Large intestine (tissue), 3 donors: ENCODE data around the gene IFNGR1. TPM values are rescaled to one million over a fixed set of nuclear protein-coding genes. Genes with fewer than 3 reads are reported as not detected.

Experiments
- DNase-seq, 2 donors: peaks; one replicate each; pipeline versions ENCODE4 v3.0.0 to v3.0.0-alpha.2; 2013
- H3K27ac ChIP-seq: one replicate; pipeline ENCODE4 v1.5.1; 2013; ENCODE audit warnings: low read length
- H3K27me3 ChIP-seq: 2 replicates; pipeline ENCODE4 v1.6.1; 2013; ENCODE audit warnings: low read length; ENCODE audit not compliant: control insufficient read depth, insufficient read depth
- H3K36me3 ChIP-seq: 2 replicates; pipeline ENCODE4 v1.6.1; 2013; ENCODE audit warnings: low read length; ENCODE audit not compliant: control insufficient read depth, insufficient read depth
- H3K4me1 ChIP-seq: one replicate; pipeline ENCODE4 v1.6.1; 2013; ENCODE audit warnings: low read length; ENCODE audit not compliant: control insufficient read depth, insufficient read depth
- H3K4me3 ChIP-seq: one replicate; pipeline ENCODE4 v1.5.1; 2013; ENCODE audit warnings: low read length
- H3K9me3 ChIP-seq: one replicate; pipeline ENCODE4 v1.6.1; 2013; ENCODE audit warnings: mild to moderate bottlenecking, low read depth, low read length, moderate library complexity; ENCODE audit not compliant: control insufficient read depth
- WGBS: methylation state at CpG from one replicate; pipeline ENCODE4 v1.1.5; 2013; ENCODE audit warnings: low lambda C conversion rate; ENCODE audit not compliant: insufficient coverage; 5-methylcytosine and 5-hydroxymethylcytosine counted together
- polyA plus RNA-seq: library from polyadenylated mRNA; unstranded; fragments of 120-200 nt; gene quantifications from one replicate; pipeline ENCODE4 v1.2.1, GENCODE V29; 2013

Gene IFNGR1
- polyA plus RNA-seq, 1 donor: 101 TPM

- H3K4me1 ChIP-seq: no peaks in the 10 kb centered on the region
- no peak overlapping the region for H3K4me3 ChIP-seq
- H3K27ac ChIP-seq: no peak overlapping the region
- peaks cover 19% of the 10 kb centered on the region for H3K9me3 ChIP-seq
- 60% methylated on average over 1 of the region's 3 CpGs for WGBS
- no peaks in the 10 kb centered on the region for H3K36me3 ChIP-seq
- no peaks in the 10 kb centered on the region for H3K27me3 ChIP-seq
- no peak for DNase-seq
Measured at GRCh38 chr6:137181891-137182653, 37.1 kb downstream of the IFNGR1 start.

- no peaks in the 10 kb centered on the region for H3K4me1 ChIP-seq
- peaks cover 2% of the 10 kb centered on the region for H3K9me3 ChIP-seq
- H3K27me3 ChIP-seq: no peaks in the 10 kb centered on the region
- no peak overlapping the region for H3K27ac ChIP-seq
- WGBS: no CpG with 5 or more reads among the region's 1 CpG
- DNase-seq: no peak
- no peak overlapping the region for H3K4me3 ChIP-seq
- no peaks in the 10 kb centered on the region for H3K36me3 ChIP-seq
Measured at GRCh38 chr6:137177611-137178010, 41.6 kb downstream of the IFNGR1 start.

GRCh38 chr6:137176729-137177128 is 42.5 kb downstream of the IFNGR1 start:
- no peak for DNase-seq
- Histone ChIP-seq H3K27me3 (no peaks in the 10 kb centered on the region), H3K4me1 (no peaks in the 10 kb centered on the region), H3K9me3 (no peaks in the 10 kb centered on the region), H3K4me3 (no peak overlapping the region), H3K27ac (no peak overlapping the region), H3K36me3 (no peaks in the 10 kb centered on the region)
- no CpG with 5 or more reads among the region's 5 CpGs for WGBS

DNA sequence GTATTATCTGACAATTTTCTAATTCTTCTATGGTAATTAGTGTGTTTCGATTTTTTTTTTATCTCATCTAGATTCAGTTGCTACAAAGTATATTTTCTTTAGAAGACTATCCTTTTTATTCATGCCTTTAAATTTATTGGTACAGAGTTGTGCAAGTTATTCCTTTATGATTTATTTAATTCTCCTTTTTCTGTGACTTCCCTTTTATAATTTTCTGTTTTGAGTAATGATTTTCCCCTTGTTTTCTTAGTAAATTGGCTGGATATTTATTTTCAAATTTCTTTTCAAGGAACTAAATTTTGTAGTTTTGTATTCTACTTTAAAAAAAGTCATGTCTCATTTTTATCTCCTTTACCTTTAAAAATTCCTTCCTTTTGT is 43.3 kb downstream of the IFNGR1 start:
- H3K36me3 ChIP-seq: no peaks in the 10 kb centered on the region
- WGBS: 100% methylated on average over 1 of the region's 1 CpG
- no peaks in the 10 kb centered on the region for H3K4me1 ChIP-seq

DNA sequence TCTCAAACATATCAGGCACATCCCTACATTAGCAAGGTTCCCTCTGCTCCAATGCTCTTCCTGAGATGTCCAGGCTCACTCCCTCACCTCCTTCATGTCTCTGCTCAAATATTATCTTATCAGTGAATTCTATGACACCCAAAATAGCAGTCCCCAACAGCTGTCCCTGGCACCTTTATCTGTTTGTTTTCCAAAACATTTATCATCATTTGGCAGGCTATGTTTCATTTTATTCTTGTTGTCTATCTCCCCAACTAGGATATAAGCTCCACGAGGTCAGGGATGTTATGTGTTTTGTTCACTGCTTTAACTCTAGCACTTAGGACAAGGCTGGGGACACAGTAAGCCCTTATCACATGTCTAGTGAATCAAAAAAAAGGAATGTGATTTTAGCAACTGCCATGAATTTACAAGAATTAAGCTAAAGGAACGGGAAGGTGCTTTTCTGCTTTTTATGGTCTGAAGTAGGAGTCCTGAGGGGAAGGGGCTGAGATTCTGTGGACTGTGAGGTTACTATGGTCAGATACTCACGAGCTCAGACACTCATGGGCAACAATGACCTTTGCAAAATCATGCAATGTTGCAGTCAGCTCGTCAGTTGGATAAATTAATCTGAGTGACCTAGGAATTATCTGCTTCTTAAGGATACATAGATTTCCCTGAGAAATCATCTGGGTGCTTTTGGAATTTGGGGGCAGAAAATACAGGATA is 43.9 kb downstream of the IFNGR1 start:
- Histone ChIP-seq H3K27me3 (no peaks in the 10 kb centered on the region), H3K4me3 (no peak overlapping the region), H3K36me3 (no peaks in the 10 kb centered on the region), H3K27ac (no peak overlapping the region), H3K4me1 (no peaks in the 10 kb centered on the region), H3K9me3 (no peaks in the 10 kb centered on the region)
- no peak for DNase-seq
- WGBS: no CpG with 5 or more reads among the region's 4 CpGs

More for the DNA sequence above, 43.3 kb downstream of the IFNGR1 start:
- no peaks in the 10 kb centered on the region for H3K27me3 ChIP-seq
- DNase-seq: no peak
- no peak overlapping the region for H3K27ac ChIP-seq
- no peaks in the 10 kb centered on the region for H3K9me3 ChIP-seq
- H3K4me3 ChIP-seq: no peak overlapping the region

DNA sequence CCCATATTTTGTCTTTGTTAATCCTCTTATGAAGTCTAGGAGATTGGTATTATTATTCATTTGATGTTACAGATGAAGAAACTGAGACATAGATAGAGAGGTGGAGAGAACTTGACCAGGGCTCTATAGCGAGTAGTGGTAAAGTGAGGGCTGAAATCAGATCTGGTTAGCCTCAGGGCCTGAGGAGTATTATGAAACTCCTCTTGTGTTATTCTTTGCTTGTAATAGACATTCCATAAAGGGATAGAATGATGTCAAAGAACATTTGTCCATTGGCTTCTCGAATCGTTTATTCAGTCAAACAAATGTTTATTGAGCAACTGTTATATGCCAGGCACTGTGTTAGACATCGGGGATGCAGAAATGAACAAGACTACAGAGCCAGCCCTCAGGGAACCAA is 45.7 kb downstream of the IFNGR1 start, which contains the start of gene IL22RA2:
Gene IL22RA2, minus strand, starts transcription at position 144 of the 400 bp plus-strand sequence. CDS start 11,895 bp downstream, outside the sequence.
- H3K4me1 ChIP-seq: no peaks in the 10 kb centered on the region
- no peak for DNase-seq
- 100% methylated on average over 1 of the region's 4 CpGs for WGBS

DNA sequence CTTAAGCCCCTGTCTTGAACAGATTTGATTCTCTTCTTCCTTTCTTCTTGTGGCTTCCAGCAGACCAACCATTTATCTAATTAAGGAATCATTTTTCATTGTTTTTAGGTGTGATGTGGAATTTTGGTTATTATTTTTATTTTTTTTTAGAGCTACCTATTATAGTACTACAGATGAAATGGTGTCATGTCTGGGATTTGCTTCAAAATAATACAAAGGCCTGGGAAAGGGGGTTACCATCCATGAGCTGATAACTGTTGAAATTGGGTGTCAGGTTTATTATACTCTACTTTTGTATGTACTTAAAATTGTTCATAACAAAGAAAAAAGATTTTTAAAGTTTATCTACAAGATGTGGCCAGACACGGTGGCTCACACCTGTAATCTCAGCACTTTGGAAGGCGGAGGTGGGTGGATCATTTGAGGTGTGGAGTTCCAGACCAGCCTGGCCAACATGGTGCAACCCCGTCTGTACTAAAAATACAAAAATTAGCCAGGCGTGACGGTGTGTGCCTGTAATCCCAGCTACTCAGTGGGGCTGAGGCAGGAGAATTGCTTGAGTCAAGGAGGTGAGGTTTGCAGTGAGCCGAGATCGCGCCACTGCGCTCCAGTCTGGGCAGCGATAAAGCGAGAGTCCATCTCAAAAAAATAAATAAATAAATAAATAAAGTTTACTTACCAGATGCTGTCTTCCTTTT is 46.3 kb downstream of the IFNGR1 start:
- no peak overlapping the region for H3K4me3 ChIP-seq

More for the DNA sequence above, 45.7 kb downstream of the IFNGR1 start, which contains the start of gene IL22RA2:
- Histone ChIP-seq H3K9me3 (no peaks in the 10 kb centered on the region), H3K27ac (no peak within 1 kb of the TSS), H3K36me3 (no peaks in the 10 kb centered on the region), H3K27me3 (no peaks in the 10 kb centered on the region), H3K4me3 (no peak within 1 kb of the TSS)

DNA sequence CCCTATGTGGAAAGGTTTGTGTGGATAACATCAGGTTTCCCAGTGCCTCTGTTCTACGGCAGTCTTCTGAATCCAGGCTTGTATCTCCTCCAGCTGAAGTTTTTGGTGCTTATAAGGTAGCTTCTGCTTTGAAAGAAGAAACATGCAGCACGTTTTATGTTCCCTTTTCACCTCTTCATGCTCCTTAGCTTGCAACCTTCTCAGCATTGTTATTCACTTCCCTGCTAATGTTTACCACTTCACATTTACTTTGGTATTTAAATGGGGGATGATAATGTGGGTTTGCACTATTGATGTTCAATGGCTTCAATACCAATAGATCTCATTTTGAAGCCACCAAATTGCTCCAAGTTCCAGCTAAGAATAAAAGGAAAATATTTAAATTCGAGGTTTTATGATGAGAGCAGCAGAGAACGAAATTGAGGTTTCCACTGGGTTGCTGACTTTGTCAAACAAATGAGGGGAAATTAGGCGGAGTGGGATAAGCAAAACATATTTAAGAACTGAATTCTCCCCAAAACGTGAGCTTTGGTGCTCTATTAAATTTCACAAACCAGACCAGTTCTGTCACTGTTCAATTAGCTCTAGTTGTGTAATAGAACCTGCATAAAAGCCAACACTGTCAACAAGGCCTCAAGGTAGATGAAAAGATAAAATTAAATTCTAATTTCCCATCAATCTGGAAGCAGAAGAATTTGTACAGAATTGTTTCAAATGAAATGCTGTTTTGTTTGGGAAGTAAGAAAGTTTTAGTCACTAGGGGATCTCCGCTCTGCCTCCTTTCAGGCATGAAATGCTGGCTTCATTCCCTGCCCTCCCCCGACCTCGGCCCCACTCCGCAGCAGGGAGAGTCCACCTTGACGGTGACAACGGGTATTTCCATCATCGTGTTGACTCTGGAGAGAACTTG is 47.1 kb downstream of the IFNGR1 start:
- DNase-seq: no peak
- Histone ChIP-seq H3K27ac (no peak overlapping the region), H3K4me3 (no peak overlapping the region), H3K27me3 (no peaks in the 10 kb centered on the region), H3K36me3 (no peaks in the 10 kb centered on the region), H3K4me1 (no peaks in the 10 kb centered on the region), H3K9me3 (no peaks in the 10 kb centered on the region)
- WGBS: 50% methylated on average over 1 of the region's 13 CpGs

More for the DNA sequence above, 46.3 kb downstream of the IFNGR1 start:
- Histone ChIP-seq H3K4me1 (no peaks in the 10 kb centered on the region), H3K27ac (no peak overlapping the region), H3K27me3 (no peaks in the 10 kb centered on the region), H3K36me3 (no peaks in the 10 kb centered on the region), H3K9me3 (no peaks in the 10 kb centered on the region)
- no peak for DNase-seq
- WGBS: 97% methylated on average over 6 of the region's 11 CpGs

GRCh38 chr6:137171053-137171374 is 48.2 kb downstream of the IFNGR1 start:
- no peak for DNase-seq
- no peak overlapping the region for H3K4me3 ChIP-seq
- H3K4me1 ChIP-seq: no peaks in the 10 kb centered on the region
- H3K9me3 ChIP-seq: no peaks in the 10 kb centered on the region
- no peaks in the 10 kb centered on the region for H3K36me3 ChIP-seq
- no peak overlapping the region for H3K27ac ChIP-seq
- no peaks in the 10 kb centered on the region for H3K27me3 ChIP-seq
- no CpG with 5 or more reads among the region's 1 CpG for WGBS
